GM12878 (cell line): Measurements from ENCODE around the gene MAP3K4. TPM values are rescaled to one million over a fixed set of nuclear protein-coding genes. Genes with fewer than 3 reads are reported as not detected.

Experiments
- ATAC-seq: fragments of 200-7000 bp; cut with Tn5 transposase; 3 replicates; pipeline ENCODE4 v1.9.1; 2020; ENCODE audit warnings: mild to moderate bottlenecking, moderate library complexity
- BruUV-seq: library from RNA; stranded (reverse); fragments of 400-500 nt; replicated peaks from 2 replicates; lab custom pipeline; 2021; lab: Mats Ljungman, UMichigan
- CTCF ChIA-PET: fragments of 300-600 bp; sonication (Branson Sonifier 250); formaldehyde crosslinking; extraction: SDS; loops from one replicate; lab custom pipeline; 2021; ENCODE audit warnings: inconsistent platforms; lab: Yijun Ruan, JAX
- POLR2A ChIA-PET: fragments of 350-600 bp; formaldehyde crosslinking; extraction: SDS; loops from one replicate; lab custom pipeline; 2021; ENCODE audit warnings: inconsistent platforms; lab: Charles Lee
- RAD21 ChIA-PET: fragments of 300-600 bp; sonication (Branson Sonifier 250); formaldehyde crosslinking; loops from one replicate; lab custom pipeline; 2023; ENCODE audit warnings: antibody characterized with exemption; ENCODE audit not compliant: unreplicated experiment; lab: Charles Lee
- SMC1A ChIA-PET: fragments of 300-600 bp; sonication (Branson Sonifier 250); formaldehyde crosslinking; loops from one replicate; lab custom pipeline; 2023; ENCODE audit not compliant: unreplicated experiment, uncharacterized antibody; lab: Charles Lee
- DNase-seq: peaks from one replicate; pipeline ENCODE4 v3.0.0-alpha.2; 2011; ENCODE audit warnings: low read depth, low spot score
- FAIRE-seq: peaks from 3 replicates; lab custom pipeline; 2011; peaks lifted over from hg19 to GRCh38; lab: Jason Lieb, UNC
- H2AFZ ChIP-seq: 2 replicates; pipeline ENCODE4 v1.6.0; 2011; ENCODE audit warnings: low read depth, low read length, control low read depth; ENCODE audit not compliant: control insufficient read depth
- H3K27ac ChIP-seq: 2 replicates; pipeline ENCODE4 v1.5.1; 2011; ENCODE audit warnings: control low read depth; ENCODE audit not compliant: control insufficient read depth, insufficient read depth
- H3K27me3 ChIP-seq, 2 experiments: replicated peaks in 1 of 2; 2 replicates each; pipeline versions ENCODE4 v1.6.0 to v1.6.1; 2011; ENCODE audit warnings: low read length in 1 of 2; ENCODE audit not compliant: control insufficient read depth in 2 of 2, insufficient read depth in 2 of 2
- H3K36me3 ChIP-seq, 2 experiments: 2 replicates each; pipeline ENCODE4 v1.5.1; 2011; ENCODE audit warnings: low read length in 1 of 2; ENCODE audit not compliant: control insufficient read depth in 2 of 2, insufficient read depth in 2 of 2
- H3K4me1 ChIP-seq: 2 replicates; pipeline ENCODE4 v1.6.1; 2011; ENCODE audit warnings: mild to moderate bottlenecking, low read length, moderate library complexity, mixed read lengths; ENCODE audit not compliant: control insufficient read depth, insufficient read depth
- H3K4me2 ChIP-seq: 2 replicates; pipeline ENCODE4 v1.6.0; 2011; ENCODE audit warnings: control low read depth; ENCODE audit not compliant: control insufficient read depth, insufficient read depth
- H3K4me3 ChIP-seq: fragments of 200-600 bp; sonication (generic); 2 replicates; pipeline ENCODE4 v1.5.1; 2016
- H3K79me2 ChIP-seq: 2 replicates; pipeline ENCODE4 v1.6.0; 2011; ENCODE audit warnings: low read length; ENCODE audit not compliant: control insufficient read depth, insufficient read depth
- H3K9ac ChIP-seq: 2 replicates; pipeline ENCODE4 v1.8.0; 2011; ENCODE audit warnings: low read length, control low read depth, mixed read lengths; ENCODE audit not compliant: control insufficient read depth, insufficient read depth
- H3K9me3 ChIP-seq: replicated peaks from 3 replicates; pipeline ENCODE4 v1.5.1; 2011; ENCODE audit warnings: mild to moderate bottlenecking, low read length; ENCODE audit not compliant: control insufficient read depth, insufficient read depth
- H4K20me1 ChIP-seq: 2 replicates; pipeline ENCODE4 v1.6.0; 2011; ENCODE audit not compliant: control insufficient read depth, insufficient read depth
- KLF5 ChIP-seq: fragments of 450-650 bp; IDR thresholded peaks from 2 replicates; pipeline ENCODE4 v1.6.1; 2014; ENCODE audit warnings: mild to moderate bottlenecking; ENCODE audit not compliant: partially characterized antibody
- NFYA ChIP-seq: IDR thresholded peaks from 2 replicates; pipeline ENCODE4 v1.6.1; 2011; ENCODE audit warnings: low read depth, mild to moderate bottlenecking, low read length, improper control_type of control experiment, borderline replicate concordance
- POLR2AphosphoS2 ChIP-seq: IDR thresholded peaks from 2 replicates; pipeline ENCODE4 v1.6.1; 2011; ENCODE audit warnings: low read depth, mild to moderate bottlenecking, low read length, improper control_type of control experiment, moderate library complexity
- RUNX3 ChIP-seq: IDR thresholded peaks from 2 replicates; pipeline ENCODE4 v1.6.1; 2012; ENCODE audit warnings: low read length, inconsistent platforms
- TCF12 ChIP-seq: IDR thresholded peaks from 2 replicates; pipeline ENCODE4 v1.6.1; 2011; ENCODE audit warnings: low read depth, mild to moderate bottlenecking, low read length
- ZNF24 ChIP-seq: fragments of 450-650 bp; IDR thresholded peaks from 2 replicates; pipeline ENCODE4 v1.6.1; 2017; ENCODE audit warnings: antibody characterized with exemption, mild to moderate bottlenecking
- ZSCAN29 ChIP-seq: fragments of 450-650 bp; IDR thresholded peaks from 2 replicates; pipeline ENCODE4 v1.6.1; 2017; ENCODE audit warnings: mild to moderate bottlenecking, moderate library complexity
- WGBS: methylation state at CpG from one replicate; pipeline ENCODE4 v1.1.6; 2016; ENCODE audit warnings: low lambda C conversion rate; ENCODE audit not compliant: insufficient replicate concordance, insufficient coverage; ENCODE audit errors: missing lambda C conversion rate; 5-methylcytosine and 5-hydroxymethylcytosine counted together
- in situ Hi-C: fragments of 300-500 bp; cut with MboI; formaldehyde crosslinking; loops from 9 replicates; pipeline ENCODE4 v1.14.3; 2018; ENCODE audit warnings: mixed read lengths
- intact Hi-C: fragments of 100-400 bp; cut with micrococcal nuclease; formaldehyde crosslinking; loops from one replicate; pipeline ENCODE4 v1.14.2; 2022; ENCODE audit not compliant: unreplicated experiment
- polyA plus RNA-seq, 11 experiments: library from polyadenylated mRNA; depleted of rRNA in 4 of 11; unstranded in 6 of 11; stranded (reverse) in 5 of 11; fragments of >200 nt; fragmentation: Nextera tagmentation in 4 of 11; fragmentation: Illumina TruSeq in 1 of 11; extraction: Ambion mirVana in 4 of 11; extraction: Trizol in 1 of 11; gene quantifications; 1 replicate in 1 of 11; 2 replicates in 10 of 11; pipeline versions ENCODE4 v1.2.1 to v1.2.3, GENCODE V29; 2011 to 2016; ENCODE audit warnings: inconsistent platforms in 2 of 11, missing spikeins in 2 of 11, low read depth in 1 of 11
- total RNA-seq, 4 experiments: library from RNA; depleted of rRNA in 3 of 4; stranded (reverse); fragments of >200 nt in 3 of 4; fragmentation: Illumina TruSeq in 1 of 4; extraction: Trizol in 1 of 4; gene quantifications; 2 replicates each; pipeline versions ENCODE4 v1.2.1 to v1.2.3, GENCODE V29; 2013 to 2021
- TF ChIP-seq, protein P1 (sequence below): IDR thresholded peaks from 2 replicates; pipeline ENCODE4 v1.6.1; 2011; ENCODE audit warnings: low read depth, low read length, improper control_type of control experiment, borderline replicate concordance
- TF ChIP-seq, protein P2 (sequence below): fragments of 450-650 bp; IDR thresholded peaks from 2 replicates; pipeline ENCODE4 v1.6.1; 2017; ENCODE audit warnings: mild to moderate bottlenecking
- TF ChIP-seq, protein P3 (sequence below): fragments of 450-650 bp; IDR thresholded peaks from 2 replicates; pipeline ENCODE4 v1.6.1; 2016; ENCODE audit warnings: mild to moderate bottlenecking, moderate library complexity, borderline replicate concordance

The MAP3K4 gene
- total and polyA plus RNA-seq, 10 of the 15 experiments (the other 5 are each of a cell fraction or from before 2014, with no cell fraction given) = 14.0 to 44.5 (median 23.1) TPM

- ChIA-PET RAD21 (no interaction called here), CTCF (no interaction called here), SMC1A (no interaction called here), POLR2A (no interaction called here)
- intact Hi-C loops = no loop called here
- Histone ChIP-seq H3K4me1 (no peaks in the 10 kb centered on the region), H3K27ac (no peak overlapping the region), H3K4me3 (no peak overlapping the region), H3K27me3 (no peaks in the 10 kb centered on the region), H4K20me1 (no peaks in the 10 kb centered on the region), H3K4me2 (no peak overlapping the region), H3K79me2 (no peaks in the 10 kb centered on the region), H3K36me3 (no peaks in the 10 kb centered on the region), H3K9me3 (no peaks in the 10 kb centered on the region), H2AFZ (no peak overlapping the region), H3K9ac (no peak overlapping the region)
- DNase-seq (no peak), ATAC-seq (no peak), FAIRE-seq (no peak)
- WGBS = 33% methylated on average over 5 of the region's 5 CpGs
- TF ChIP-seq POLR2AphosphoS2 (no peak), NFYA (no peak), ZNF24 (no peak)
- in situ Hi-C loops = loop anchor here (25.0 kb wide), 1 partner anchor 219 kb away; no protein-coding TSS in a partner anchor
- no TSS peak for BruUV-seq
Measured at GRCh38 chr6:161142957-161143296, 151.4 kb downstream of the MAP3K4 start.

GRCh38 chr6:161143663-161144430 lies 152.3 kb downstream of the MAP3K4 start:
- no TSS peak for BruUV-seq
- Histone ChIP-seq H3K4me1 (no peaks in the 10 kb centered on the region), H3K9ac (no peak overlapping the region), H3K4me2 (no peak overlapping the region), H3K4me3 (no peak overlapping the region), H3K36me3 (no peaks in the 10 kb centered on the region), H3K27ac (no peak overlapping the region), H3K27me3 (no peaks in the 10 kb centered on the region), H3K9me3 (no peaks in the 10 kb centered on the region), H3K79me2 (no peaks in the 10 kb centered on the region), H2AFZ (no peak overlapping the region), H4K20me1 (no peaks in the 10 kb centered on the region)
- ChIA-PET RAD21 (no interaction called here), CTCF (no interaction called here), SMC1A (no interaction called here), POLR2A (no interaction called here)
- WGBS = 69% methylated on average over 11 of the region's 11 CpGs
- DNase-seq (no peak), ATAC-seq (no peak), FAIRE-seq (no peak)
- intact Hi-C loops = no loop called here
- in situ Hi-C loops = loop anchor here (25.0 kb wide), 1 partner anchor 218 kb away; no protein-coding TSS in a partner anchor
- TF ChIP-seq RUNX3 (no peak), TCF12 (no peak), KLF5 (no peak), ZSCAN29 (no peak)
- TF ChIP-seq, protein P1, sequence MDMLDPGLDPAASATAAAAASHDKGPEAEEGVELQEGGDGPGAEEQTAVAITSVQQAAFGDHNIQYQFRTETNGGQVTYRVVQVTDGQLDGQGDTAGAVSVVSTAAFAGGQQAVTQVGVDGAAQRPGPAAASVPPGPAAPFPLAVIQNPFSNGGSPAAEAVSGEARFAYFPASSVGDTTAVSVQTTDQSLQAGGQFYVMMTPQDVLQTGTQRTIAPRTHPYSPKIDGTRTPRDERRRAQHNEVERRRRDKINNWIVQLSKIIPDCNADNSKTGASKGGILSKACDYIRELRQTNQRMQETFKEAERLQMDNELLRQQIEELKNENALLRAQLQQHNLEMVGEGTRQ = no peak
- TF ChIP-seq, protein P2, sequence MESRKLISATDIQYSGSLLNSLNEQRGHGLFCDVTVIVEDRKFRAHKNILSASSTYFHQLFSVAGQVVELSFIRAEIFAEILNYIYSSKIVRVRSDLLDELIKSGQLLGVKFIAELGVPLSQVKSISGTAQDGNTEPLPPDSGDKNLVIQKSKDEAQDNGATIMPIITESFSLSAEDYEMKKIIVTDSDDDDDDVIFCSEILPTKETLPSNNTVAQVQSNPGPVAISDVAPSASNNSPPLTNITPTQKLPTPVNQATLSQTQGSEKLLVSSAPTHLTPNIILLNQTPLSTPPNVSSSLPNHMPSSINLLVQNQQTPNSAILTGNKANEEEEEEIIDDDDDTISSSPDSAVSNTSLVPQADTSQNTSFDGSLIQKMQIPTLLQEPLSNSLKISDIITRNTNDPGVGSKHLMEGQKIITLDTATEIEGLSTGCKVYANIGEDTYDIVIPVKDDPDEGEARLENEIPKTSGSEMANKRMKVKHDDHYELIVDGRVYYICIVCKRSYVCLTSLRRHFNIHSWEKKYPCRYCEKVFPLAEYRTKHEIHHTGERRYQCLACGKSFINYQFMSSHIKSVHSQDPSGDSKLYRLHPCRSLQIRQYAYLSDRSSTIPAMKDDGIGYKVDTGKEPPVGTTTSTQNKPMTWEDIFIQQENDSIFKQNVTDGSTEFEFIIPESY = no peak
- TF ChIP-seq, protein P3, sequence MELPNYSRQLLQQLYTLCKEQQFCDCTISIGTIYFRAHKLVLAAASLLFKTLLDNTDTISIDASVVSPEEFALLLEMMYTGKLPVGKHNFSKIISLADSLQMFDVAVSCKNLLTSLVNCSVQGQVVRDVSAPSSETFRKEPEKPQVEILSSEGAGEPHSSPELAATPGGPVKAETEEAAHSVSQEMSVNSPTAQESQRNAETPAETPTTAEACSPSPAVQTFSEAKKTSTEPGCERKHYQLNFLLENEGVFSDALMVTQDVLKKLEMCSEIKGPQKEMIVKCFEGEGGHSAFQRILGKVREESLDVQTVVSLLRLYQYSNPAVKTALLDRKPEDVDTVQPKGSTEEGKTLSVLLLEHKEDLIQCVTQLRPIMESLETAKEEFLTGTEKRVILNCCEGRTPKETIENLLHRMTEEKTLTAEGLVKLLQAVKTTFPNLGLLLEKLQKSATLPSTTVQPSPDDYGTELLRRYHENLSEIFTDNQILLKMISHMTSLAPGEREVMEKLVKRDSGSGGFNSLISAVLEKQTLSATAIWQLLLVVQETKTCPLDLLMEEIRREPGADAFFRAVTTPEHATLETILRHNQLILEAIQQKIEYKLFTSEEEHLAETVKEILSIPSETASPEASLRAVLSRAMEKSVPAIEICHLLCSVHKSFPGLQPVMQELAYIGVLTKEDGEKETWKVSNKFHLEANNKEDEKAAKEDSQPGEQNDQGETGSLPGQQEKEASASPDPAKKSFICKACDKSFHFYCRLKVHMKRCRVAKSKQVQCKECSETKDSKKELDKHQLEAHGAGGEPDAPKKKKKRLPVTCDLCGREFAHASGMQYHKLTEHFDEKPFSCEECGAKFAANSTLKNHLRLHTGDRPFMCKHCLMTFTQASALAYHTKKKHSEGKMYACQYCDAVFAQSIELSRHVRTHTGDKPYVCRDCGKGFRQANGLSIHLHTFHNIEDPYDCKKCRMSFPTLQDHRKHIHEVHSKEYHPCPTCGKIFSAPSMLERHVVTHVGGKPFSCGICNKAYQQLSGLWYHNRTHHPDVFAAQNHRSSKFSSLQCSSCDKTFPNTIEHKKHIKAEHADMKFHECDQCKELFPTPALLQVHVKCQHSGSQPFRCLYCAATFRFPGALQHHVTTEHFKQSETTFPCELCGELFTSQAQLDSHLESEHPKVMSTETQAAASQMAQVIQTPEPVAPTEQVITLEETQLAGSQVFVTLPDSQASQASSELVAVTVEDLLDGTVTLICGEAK = no peak
